Karpas-422 (cell line): ENCODE results near the gene TECTB. TPM values are rescaled to one million over a fixed set of nuclear protein-coding genes. Genes with fewer than 3 reads are reported as not detected.

Source experiments
- DNase-seq: peaks from one replicate; pipeline ENCODE4 v3.0.0-alpha.2; 2015
- H2AFZ ChIP-seq: fragments of 200-600 bp; sonication (generic); 2 replicates; pipeline ENCODE4 v1.6.1; 2014; ENCODE audit warnings: antibody characterized with exemption, low read length, mixed read lengths
- H3K27ac ChIP-seq: fragments of 200-600 bp; sonication (generic); 2 replicates; pipeline ENCODE4 v1.5.1; 2014; ENCODE audit warnings: mild to moderate bottlenecking, low read length, moderate library complexity
- H3K27me3 ChIP-seq: fragments of 200-600 bp; sonication (generic); 2 replicates; pipeline ENCODE4 v1.6.1; 2014; ENCODE audit warnings: low read length, mixed read lengths
- H3K36me3 ChIP-seq: fragments of 200-600 bp; sonication (generic); 2 replicates; pipeline ENCODE4 v1.6.1; 2014; ENCODE audit warnings: low read length, mixed read lengths; ENCODE audit not compliant: insufficient read depth
- H3K4me1 ChIP-seq: fragments of 200-600 bp; sonication (generic); 2 replicates; pipeline ENCODE4 v1.6.1; 2014; ENCODE audit warnings: mild to moderate bottlenecking, low read length, mixed read lengths
- H3K4me2 ChIP-seq: fragments of 200-600 bp; sonication (generic); 2 replicates; pipeline ENCODE4 v1.6.1; 2014; ENCODE audit warnings: low read length, low read depth, mild to moderate bottlenecking; ENCODE audit not compliant: poor library complexity, severe bottlenecking
- H3K4me3 ChIP-seq: fragments of 200-600 bp; sonication (generic); 2 replicates; pipeline ENCODE4 v1.5.1; 2014; ENCODE audit warnings: mild to moderate bottlenecking, antibody characterized with exemption, low read length, mixed read lengths
- H3K79me2 ChIP-seq: fragments of 200-600 bp; sonication (generic); 2 replicates; pipeline ENCODE4 v1.6.1; 2014; ENCODE audit warnings: mild to moderate bottlenecking, low read length, mixed read lengths
- H3K9ac ChIP-seq: fragments of 200-600 bp; sonication (generic); 2 replicates; pipeline ENCODE4 v1.6.0; 2014; ENCODE audit warnings: low read length
- H3K9me2 ChIP-seq: fragments of 200-600 bp; sonication (generic), shearing (Covaris generic); replicated peaks from 2 replicates; pipeline ENCODE4 v1.6.0; 2014; ENCODE audit warnings: mild to moderate bottlenecking, low read length, moderate library complexity; ENCODE audit not compliant: insufficient read depth
- H3K9me3 ChIP-seq: fragments of 300-700, 200-600 bp; sonication (generic); 2 replicates; pipeline ENCODE4 v1.6.1; 2014; ENCODE audit warnings: low read length, mixed read lengths
- H4K20me1 ChIP-seq: fragments of 200-600 bp; sonication (generic); 2 replicates; pipeline ENCODE4 v1.6.1; 2014; ENCODE audit warnings: mild to moderate bottlenecking, antibody characterized with exemption, low read length, low read depth; ENCODE audit not compliant: insufficient read depth
- total RNA-seq: library from RNA; depleted of rRNA; stranded (reverse); fragments of >200 nt; shearing (Covaris generic); gene quantifications from 2 replicates; pipeline ENCODE4 v1.2.3, GENCODE V29; 2014; ENCODE audit warnings: low replicate concordance

The TECTB gene
- total RNA-seq, 1 experiment from 2014 or later: not detected

- Histone ChIP-seq H3K9ac (no peak overlapping the region), H3K4me1 (peaks cover 12% of the 10 kb centered on the region), H3K79me2 (no peaks in the 10 kb centered on the region), H3K9me3 (no peaks in the 10 kb centered on the region), H4K20me1 (no peaks in the 10 kb centered on the region), H3K4me3 (no peak overlapping the region), H2AFZ (no peak overlapping the region), H3K27ac (no peak overlapping the region), H3K36me3 (no peaks in the 10 kb centered on the region), H3K27me3 (no peaks in the 10 kb centered on the region), H3K9me2 (no peaks in the 10 kb centered on the region), H3K4me2 (no peak overlapping the region)
- no peak for DNase-seq
Observed at GRCh38 chr10:112327678-112328077, 44.5 kb downstream of the TECTB start.

- peaks cover 20% of the 10 kb centered on the region for H3K4me1 ChIP-seq
- no peak overlapping the region for H2AFZ ChIP-seq
- H3K27me3 ChIP-seq: no peaks in the 10 kb centered on the region
- no peak overlapping the region for H3K9ac ChIP-seq
- H3K27ac ChIP-seq: no peak overlapping the region
- no peaks in the 10 kb centered on the region for H3K9me2 ChIP-seq
- H4K20me1 ChIP-seq: no peaks in the 10 kb centered on the region
- no peak overlapping the region for H3K4me3 ChIP-seq
- DNase-seq: no peak
- H3K9me3 ChIP-seq: no peaks in the 10 kb centered on the region
- H3K4me2 ChIP-seq: no peak overlapping the region
- H3K79me2 ChIP-seq: no peaks in the 10 kb centered on the region
- H3K36me3 ChIP-seq: no peaks in the 10 kb centered on the region
Observed at GRCh38 chr10:112330162-112330561, 47.0 kb downstream of the TECTB start.

GRCh38 chr10:112330607-112331160, 47.5 kb downstream of the TECTB start:
- Histone ChIP-seq H3K36me3 (no peaks in the 10 kb centered on the region), H3K9me3 (no peaks in the 10 kb centered on the region), H3K27ac (no peak overlapping the region), H3K4me1 (peaks cover 25% of the 10 kb centered on the region), H3K4me2 (no peak overlapping the region), H3K9me2 (no peaks in the 10 kb centered on the region), H2AFZ (no peak overlapping the region), H4K20me1 (no peaks in the 10 kb centered on the region), H3K4me3 (no peak overlapping the region), H3K79me2 (no peaks in the 10 kb centered on the region), H3K27me3 (no peaks in the 10 kb centered on the region), H3K9ac (no peak overlapping the region)
- no peak for DNase-seq

GRCh38 chr10:112332022-112332421, 48.8 kb downstream of the TECTB start:
- Histone ChIP-seq H3K9ac (no peak overlapping the region), H3K4me2 (no peak overlapping the region), H3K27me3 (no peaks in the 10 kb centered on the region), H2AFZ (no peak overlapping the region), H3K36me3 (no peaks in the 10 kb centered on the region), H3K79me2 (no peaks in the 10 kb centered on the region), H3K9me3 (no peaks in the 10 kb centered on the region), H3K4me3 (no peak overlapping the region), H3K9me2 (no peaks in the 10 kb centered on the region), H3K27ac (no peak overlapping the region), H4K20me1 (no peaks in the 10 kb centered on the region), H3K4me1 (peaks cover 32% of the 10 kb centered on the region)
- no peak for DNase-seq

GRCh38 chr10:112332509-112333228, 49.5 kb downstream of the TECTB start:
- Histone ChIP-seq H2AFZ (no peak overlapping the region), H3K4me2 (no peak overlapping the region), H3K36me3 (no peaks in the 10 kb centered on the region), H3K4me1 (peaks cover 28% of the 10 kb centered on the region), H3K9me2 (no peaks in the 10 kb centered on the region), H3K9me3 (no peaks in the 10 kb centered on the region), H3K79me2 (no peaks in the 10 kb centered on the region), H4K20me1 (no peaks in the 10 kb centered on the region), H3K27ac (no peak overlapping the region), H3K9ac (no peak overlapping the region), H3K27me3 (no peaks in the 10 kb centered on the region), H3K4me3 (no peak overlapping the region)
- no peak for DNase-seq

- DNase-seq: no peak
- no peaks in the 10 kb centered on the region for H3K27me3 ChIP-seq
- H3K4me1 ChIP-seq: peaks cover 28% of the 10 kb centered on the region
- H3K9me2 ChIP-seq: no peaks in the 10 kb centered on the region
- H3K4me2 ChIP-seq: no peak overlapping the region
- no peak overlapping the region for H3K4me3 ChIP-seq
- H4K20me1 ChIP-seq: no peaks in the 10 kb centered on the region
- no peak overlapping the region for H3K27ac ChIP-seq
- H3K79me2 ChIP-seq: no peaks in the 10 kb centered on the region
- H3K9ac ChIP-seq: no peak overlapping the region
- no peaks in the 10 kb centered on the region for H3K36me3 ChIP-seq
- no peaks in the 10 kb centered on the region for H3K9me3 ChIP-seq
- no peak overlapping the region for H2AFZ ChIP-seq
Observed at GRCh38 chr10:112333452-112333851, 50.3 kb downstream of the TECTB start.

GRCh38 chr10:112335111-112335867, 52.1 kb downstream of the TECTB start:
- DNase-seq: peak; percentile 52
- H3K4me3 ChIP-seq: no peak overlapping the region
- H2AFZ ChIP-seq: peak overlapping the region; percentile 80
- H3K9me2 ChIP-seq: no peaks in the 10 kb centered on the region
- no peaks in the 10 kb centered on the region for H3K9me3 ChIP-seq
- peak overlapping the region; percentile 48 for H3K27ac ChIP-seq
- H4K20me1 ChIP-seq: no peaks in the 10 kb centered on the region
- H3K4me2 ChIP-seq: peak overlapping the region; percentile 42
- no peaks in the 10 kb centered on the region for H3K36me3 ChIP-seq
- H3K4me1 ChIP-seq: peaks cover 25% of the 10 kb centered on the region
- H3K9ac ChIP-seq: peak overlapping the region; percentile 9; the same call in 1 of the 2 replicates
- H3K27me3 ChIP-seq: no peaks in the 10 kb centered on the region
- H3K79me2 ChIP-seq: no peaks in the 10 kb centered on the region

GRCh38 chr10:112335868-112336265, 52.7 kb downstream of the TECTB start:
- Histone ChIP-seq H3K9me2 (no peaks in the 10 kb centered on the region), H3K9ac (0 out of 2 replicates have a peak overlapping the region, but pooled peaks have one; percentile 28), H3K9me3 (no peaks in the 10 kb centered on the region), H4K20me1 (no peaks in the 10 kb centered on the region), H3K27ac (peak overlapping the region; percentile 48), H2AFZ (peak overlapping the region; percentile 80), H3K4me1 (peaks cover 25% of the 10 kb centered on the region), H3K79me2 (no peaks in the 10 kb centered on the region), H3K27me3 (no peaks in the 10 kb centered on the region), H3K4me2 (peak overlapping the region; percentile 42), H3K36me3 (no peaks in the 10 kb centered on the region), H3K4me3 (no peak overlapping the region)
- DNase-seq: no peak
